B cell (primary cell): ENCODE results near the gene BRF1. TPM values are rescaled to one million over a fixed set of nuclear protein-coding genes. Genes with fewer than 3 reads are reported as not detected.
A peak's percentile ranks its signal among the peaks of the same experiment; 100 is the strongest.

Experiments
- ATAC-seq: fragments of 200-7000 bp; cut with Tn5 transposase; one replicate; pipeline ENCODE4 v1.10.0; 2021; ENCODE audit warnings: low read depth, mild to moderate bottlenecking, moderate number of reproducible peaks, moderate library complexity
- CTCF ChIA-PET: fragments of 350-600 bp; sonication (Branson Sonifier 250); formaldehyde crosslinking; loops from one replicate; lab custom pipeline; 2021; ENCODE audit warnings: antibody characterized with exemption, inconsistent platforms; lab: Charles Lee
- POLR2A ChIA-PET: fragments of 350-600 bp; sonication (Branson Sonifier 250); formaldehyde crosslinking; loops from one replicate; lab custom pipeline; 2021; ENCODE audit warnings: antibody characterized with exemption; lab: Charles Lee
- DNase-seq: peaks from one replicate; pipeline ENCODE4 v3.0.0; 2013
- H2AFZ ChIP-seq: 2 replicates; pipeline ENCODE4 v1.6.1; 2012; ENCODE audit warnings: mild to moderate bottlenecking, low read depth, low read length; ENCODE audit not compliant: insufficient read depth, poor library complexity, severe bottlenecking
- H3K27ac ChIP-seq, 2 donors: 1 replicate in 1 of 2; 2 replicates in 1 of 2; pipeline ENCODE4 v1.5.1; 2012 to 2013; ENCODE audit warnings: low read length in 2 of 2, mild to moderate bottlenecking in 2 of 2, moderate library complexity in 1 of 2
- H3K27me3 ChIP-seq, 4 experiments: fragments of 200-600 bp in 1 of 4; sonication (generic) in 1 of 4; replicated peaks in 1 of 4; 1 replicate in 2 of 4; 2 replicates in 2 of 4; pipeline versions ENCODE4 v1.6.1 to v1.7.0; 2013 to 2016; ENCODE audit warnings: low read length in 3 of 4, mild to moderate bottlenecking in 2 of 4, mixed read lengths in 1 of 4, moderate library complexity in 1 of 4; ENCODE audit not compliant: insufficient read depth in 4 of 4, control insufficient read depth in 3 of 4; ENCODE audit errors: control extremely low read depth in 1 of 4
- H3K36me3 ChIP-seq, 2 experiments: replicated peaks in 1 of 2; 1 replicate in 1 of 2; 2 replicates in 1 of 2; pipeline versions ENCODE4 v1.6.1 to v1.7.1; 2013; ENCODE audit warnings: low read length in 1 of 2; ENCODE audit not compliant: insufficient read depth in 2 of 2, control insufficient read depth in 1 of 2; ENCODE audit errors: control extremely low read depth in 1 of 2, extremely low read depth in 1 of 2
- H3K4me1 ChIP-seq, 2 donors: fragments of 200-600 bp in 1 of 2; sonication (generic) in 1 of 2; 1 replicate in 1 of 2; 2 replicates in 1 of 2; pipeline versions ENCODE4 v1.5.1 to v1.6.1; 2013 to 2017; ENCODE audit warnings: low read length in 2 of 2; ENCODE audit not compliant: control insufficient read depth in 2 of 2, insufficient read depth in 2 of 2
- H3K4me2 ChIP-seq: replicated peaks from 2 replicates; pipeline ENCODE3; 2012; ENCODE audit warnings: mild to moderate bottlenecking, low read depth, low read length; ENCODE audit not compliant: poor library complexity, severe bottlenecking
- H3K4me3 ChIP-seq, 5 experiments: fragments of 200-600 bp in 1 of 5; sonication (generic) in 1 of 5; 1 replicate in 3 of 5; 2 replicates in 2 of 5; pipeline versions ENCODE4 v1.5.1 to v1.7.0; 2011 to 2016; ENCODE audit warnings: low read length in 4 of 5, mild to moderate bottlenecking in 4 of 5, low read depth in 2 of 5, control low read depth in 1 of 5, moderate library complexity in 1 of 5; ENCODE audit not compliant: insufficient read depth in 1 of 5; ENCODE audit errors: control extremely low read depth in 1 of 5, extremely low read depth in 1 of 5
- H3K79me2 ChIP-seq: fragments of 200-600 bp; sonication (generic); one replicate; pipeline ENCODE4 v1.6.0; 2016; ENCODE audit warnings: low read length; ENCODE audit not compliant: control insufficient read depth, insufficient read depth
- H3K9ac ChIP-seq: fragments of 200-600 bp; sonication (generic); 2 replicates; pipeline ENCODE4 v1.6.1; 2017; ENCODE audit warnings: mild to moderate bottlenecking, low read length, moderate library complexity
- H3K9me3 ChIP-seq, 3 donors: one replicate each; pipeline versions ENCODE4 v1.6.1 to v1.7.1; 2013; ENCODE audit warnings: low read length in 2 of 3; ENCODE audit not compliant: control insufficient read depth in 2 of 3, insufficient read depth in 1 of 3; ENCODE audit errors: control extremely low read depth in 1 of 3
- H4K20me1 ChIP-seq: 2 replicates; pipeline ENCODE4 v1.6.0; 2012; ENCODE audit warnings: mild to moderate bottlenecking, low read length; ENCODE audit not compliant: insufficient read depth, control insufficient read depth, poor library complexity, severe bottlenecking
- H3K27ac Mint-ChIP-seq: one replicate; pipeline ENCODE4 v1.8.0; 2021; ENCODE audit warnings: mixed read lengths
- H3K27me3 Mint-ChIP-seq: one replicate; pipeline ENCODE4 v1.8.0; 2021; ENCODE audit warnings: mixed read lengths
- H3K4me1 Mint-ChIP-seq: one replicate; pipeline ENCODE4 v1.8.0; 2021; ENCODE audit warnings: mixed read lengths
- H3K4me3 Mint-ChIP-seq: one replicate; pipeline ENCODE4 v1.8.0; 2021; ENCODE audit warnings: mixed read lengths
- H3K9me3 Mint-ChIP-seq: one replicate; pipeline ENCODE4 v1.8.0; 2022; ENCODE audit warnings: mixed read lengths; ENCODE audit not compliant: insufficient read depth
- EZH2 ChIP-seq: IDR thresholded peaks from 2 replicates; pipeline ENCODE4 v1.6.1; 2012; ENCODE audit warnings: borderline replicate concordance, low read depth, mild to moderate bottlenecking, moderate library complexity, low read length; ENCODE audit not compliant: insufficient read depth, poor library complexity, severe bottlenecking
- WGBS: methylation state at CpG from one replicate; pipeline ENCODE4 v1.1.5; 2013; ENCODE audit warnings: missing lambda C conversion rate; ENCODE audit not compliant: insufficient coverage; 5-methylcytosine and 5-hydroxymethylcytosine counted together
- intact Hi-C: fragments of 100-400 bp; cut with micrococcal nuclease; formaldehyde crosslinking; loops from one replicate; pipeline ENCODE4 v1.10.0; 2022
- polyA plus RNA-seq: library from polyadenylated mRNA; depleted of rRNA; stranded (reverse); fragments of >200 nt; gene quantifications from 2 replicates; pipeline ENCODE4 v1.2.3, GENCODE V29; 2012
- total RNA-seq, 2 donors: library from RNA; stranded (reverse); fragments of 120-200 nt in 1 of 2; gene quantifications; 1 replicate in 1 of 2; 2 replicates in 1 of 2; pipeline versions ENCODE4 v1.2.3 to v1.2.4, GENCODE V29; 2013 to 2022
- TF ChIP-seq, protein P1 (sequence below): fragments of 200-600 bp; IDR thresholded peaks from one replicate; pipeline ENCODE4 v1.8.0; 2022; ENCODE audit warnings: antibody characterized with exemption, mild to moderate bottlenecking

The BRF1 gene
- total and polyA plus RNA-seq, 2 donors (not counting 1 experiment from before 2014, with no cell fraction given) = 24.5 to 55.8 TPM

DNA sequence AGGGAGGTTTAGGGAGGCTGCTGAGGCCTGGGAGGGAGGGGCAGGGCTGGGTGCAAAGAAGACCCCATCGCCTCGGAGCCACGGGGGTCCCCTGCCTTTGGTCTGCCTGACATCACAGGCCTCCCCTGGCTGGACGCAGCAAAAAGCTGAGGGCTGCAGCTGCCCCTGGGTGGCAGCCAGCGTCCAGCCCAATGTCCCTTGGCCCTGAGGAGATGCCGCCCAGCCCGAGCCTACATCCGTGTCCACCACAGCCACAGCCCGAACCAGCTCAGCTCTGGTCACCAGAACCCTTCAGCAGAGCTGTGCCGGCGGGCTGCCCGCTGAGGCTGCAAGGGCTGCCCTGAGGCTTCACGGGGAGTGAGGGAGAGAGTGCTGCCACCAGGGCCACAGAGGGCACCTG lies 121.6 kb downstream of the BRF1 start:
- WGBS = 93% methylated on average over 13 of the region's 13 CpGs
- Histone ChIP-seq H3K9ac (no peak overlapping the region), H3K9me3 (peaks cover 0 to 3% (median 0%) of the 10 kb centered on the region in 3 donors), H3K4me3 (no peak overlapping the region), H3K4me1 (peaks cover 19 to 32% of the 10 kb centered on the region in 2 donors), H2AFZ (no peak overlapping the region), H3K27me3 (peaks cover 0 to 8% (median 0%) of the 10 kb centered on the region in 4 experiments), H3K27ac (no peak overlapping the region), H3K4me2 (no peak overlapping the region), H3K79me2 (peaks cover 5% of the 10 kb centered on the region), H4K20me1 (peaks cover 18% of the 10 kb centered on the region), H3K36me3 (no peaks in the 10 kb centered on the region)
- POLR2A ChIA-PET = no interaction called here
- peaks cover 21% of the 10 kb centered on the region for H3K4me1 Mint-ChIP-seq
- DNase-seq (no peak), ATAC-seq (no peak)
- intact Hi-C loops = no loop called here
- CTCF ChIA-PET = interaction anchor here (1.0 kb wide), 1 partner anchor 9 kb away, joined by 3 read pairs; no protein-coding TSS in a partner anchor
- no peak for TF ChIP-seq EZH2
- TF ChIP-seq, protein P1, sequence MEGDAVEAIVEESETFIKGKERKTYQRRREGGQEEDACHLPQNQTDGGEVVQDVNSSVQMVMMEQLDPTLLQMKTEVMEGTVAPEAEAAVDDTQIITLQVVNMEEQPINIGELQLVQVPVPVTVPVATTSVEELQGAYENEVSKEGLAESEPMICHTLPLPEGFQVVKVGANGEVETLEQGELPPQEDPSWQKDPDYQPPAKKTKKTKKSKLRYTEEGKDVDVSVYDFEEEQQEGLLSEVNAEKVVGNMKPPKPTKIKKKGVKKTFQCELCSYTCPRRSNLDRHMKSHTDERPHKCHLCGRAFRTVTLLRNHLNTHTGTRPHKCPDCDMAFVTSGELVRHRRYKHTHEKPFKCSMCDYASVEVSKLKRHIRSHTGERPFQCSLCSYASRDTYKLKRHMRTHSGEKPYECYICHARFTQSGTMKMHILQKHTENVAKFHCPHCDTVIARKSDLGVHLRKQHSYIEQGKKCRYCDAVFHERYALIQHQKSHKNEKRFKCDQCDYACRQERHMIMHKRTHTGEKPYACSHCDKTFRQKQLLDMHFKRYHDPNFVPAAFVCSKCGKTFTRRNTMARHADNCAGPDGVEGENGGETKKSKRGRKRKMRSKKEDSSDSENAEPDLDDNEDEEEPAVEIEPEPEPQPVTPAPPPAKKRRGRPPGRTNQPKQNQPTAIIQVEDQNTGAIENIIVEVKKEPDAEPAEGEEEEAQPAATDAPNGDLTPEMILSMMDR = no peak
- peak overlapping the region; percentile 84 for H3K4me3 Mint-ChIP-seq
- H3K27me3 Mint-ChIP-seq = no peaks in the 10 kb centered on the region
- H3K27ac Mint-ChIP-seq = no peak overlapping the region
- no peaks in the 10 kb centered on the region for H3K9me3 Mint-ChIP-seq

DNA sequence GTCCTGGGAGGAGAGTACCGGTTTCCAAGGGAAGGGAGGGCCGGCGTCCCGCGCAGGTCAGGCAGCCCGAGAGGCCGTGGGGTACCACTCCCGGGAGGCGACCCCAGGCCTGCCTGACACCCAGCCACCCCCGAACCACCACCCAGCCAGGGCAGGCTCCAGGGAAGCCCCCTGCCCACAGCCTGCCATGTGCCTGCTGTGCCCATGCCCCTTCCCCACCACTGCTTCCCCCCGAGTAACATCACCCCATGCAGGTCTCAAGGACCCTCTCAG lies 122.0 kb downstream of the BRF1 start:
- Mint-ChIP-seq H3K27ac (no peak overlapping the region), H3K4me3 (no peak overlapping the region), H3K9me3 (no peaks in the 10 kb centered on the region), H3K4me1 (peaks cover 23% of the 10 kb centered on the region), H3K27me3 (no peaks in the 10 kb centered on the region)
- Histone ChIP-seq H3K9me3 (peaks cover 0 to 3% (median 0%) of the 10 kb centered on the region in 3 donors), H3K9ac (no peak overlapping the region), H3K36me3 (no peaks in the 10 kb centered on the region), H3K27ac (no peak overlapping the region), H3K27me3 (peaks cover 0 to 8% (median 0%) of the 10 kb centered on the region in 4 experiments), H3K4me2 (no peak overlapping the region), H2AFZ (no peak overlapping the region), H3K79me2 (peaks cover 5% of the 10 kb centered on the region), H3K4me1 (peaks cover 21 to 36% of the 10 kb centered on the region in 2 donors), H4K20me1 (peaks cover 18% of the 10 kb centered on the region), H3K4me3 (no peak overlapping the region)
- 95% methylated on average over 3 of the region's 11 CpGs for WGBS
- DNase-seq = no peak
- TF ChIP-seq, protein P1 = no peak
- no peak for TF ChIP-seq EZH2
- POLR2A ChIA-PET = no interaction called here
- intact Hi-C loops = no loop called here
- ATAC-seq = no peak
- CTCF ChIA-PET = no interaction called here
